Fibroblast of skin of right biceps (primary cell): ENCODE data around the gene VIPR2.
"Not testable (repeated sequence)": the region's sequence is repeated elsewhere in the genome, so short reads cannot be mapped to it uniquely, and the experiment has no call there.

ENCODE experiments used
- DNase-seq: peaks from one replicate; pipeline ENCODE4 v3.0.0-alpha.2; 2013

The VIPR2 gene

GRCh38 chr7:159022238-159022993, 122.3 kb downstream of the VIPR2 start:
- no peak for DNase-seq

GRCh38 chr7:159020987-159021386, 123.7 kb downstream of the VIPR2 start:
- DNase-seq, result no peak

DNA sequence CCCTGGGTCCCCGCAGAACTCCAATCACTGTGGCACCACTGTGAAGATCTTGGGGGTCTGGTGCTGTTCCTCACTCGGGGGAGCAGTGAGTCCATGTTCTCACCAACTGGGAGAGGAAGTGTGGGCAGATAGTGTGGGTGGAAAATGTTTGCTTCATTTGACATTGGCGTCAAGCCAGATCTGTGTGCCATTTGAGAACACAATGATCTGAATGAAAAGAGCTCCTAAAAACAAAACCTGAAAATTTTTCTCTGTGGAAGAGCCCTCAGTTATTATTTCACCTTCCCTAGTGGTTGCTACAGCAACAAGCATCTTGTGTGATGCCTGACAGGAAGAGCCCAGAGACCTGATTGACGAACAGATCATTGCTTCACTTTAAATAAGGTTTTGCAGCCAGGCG, 125.6 kb downstream of the VIPR2 start:
- no peak for DNase-seq

- DNase-seq, result no peak
Observed at GRCh38 chr7:159017741-159018140, 126.9 kb downstream of the VIPR2 start.

GRCh38 chr7:159017210-159017609, 127.5 kb downstream of the VIPR2 start:
- DNase-seq, result no peak

DNA sequence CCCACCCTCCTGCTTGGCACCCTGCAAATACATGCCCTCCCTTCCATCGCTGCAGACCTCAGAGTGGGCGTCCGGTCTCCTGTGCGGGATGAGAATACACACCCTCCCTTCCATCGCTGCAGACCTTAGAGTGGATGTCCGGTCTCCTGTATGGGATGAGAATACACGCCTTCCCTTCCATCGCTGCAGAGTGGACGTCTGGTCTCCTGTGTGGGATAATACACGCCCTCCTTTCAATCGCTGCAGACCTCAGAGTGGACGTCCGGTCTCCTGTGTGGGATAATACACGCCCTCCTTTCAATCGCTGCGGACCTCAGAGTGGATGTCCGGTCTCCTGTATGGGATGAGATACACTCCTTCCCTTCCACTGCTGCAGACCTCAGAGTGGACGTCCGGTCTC, 128.1 kb downstream of the VIPR2 start:
- no peak for DNase-seq

- DNase-seq, result no peak
Observed at GRCh38 chr7:159015454-159016410, 128.9 kb downstream of the VIPR2 start.

DNA sequence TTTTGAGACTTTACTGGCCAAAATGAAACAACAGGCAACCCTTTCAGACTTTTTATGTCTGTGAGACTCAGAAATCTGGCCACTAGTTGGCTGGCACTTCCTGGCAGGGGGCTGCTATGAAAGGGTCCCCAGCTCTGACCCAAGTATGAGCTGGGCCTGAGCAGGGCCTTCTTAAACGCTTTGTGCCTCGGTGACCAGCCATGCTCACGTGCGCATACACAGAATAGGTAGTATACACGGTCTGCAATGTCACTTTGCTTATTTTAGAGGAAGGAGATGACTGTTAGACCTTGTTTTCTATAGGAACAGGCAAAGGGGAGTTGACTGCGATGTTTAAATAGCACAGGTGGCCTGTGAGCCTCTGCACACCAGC, 129.6 kb downstream of the VIPR2 start:
- no peak for DNase-seq

GRCh38 chr7:159014297-159015062, 130.2 kb downstream of the VIPR2 start:
- no peak for DNase-seq

DNA sequence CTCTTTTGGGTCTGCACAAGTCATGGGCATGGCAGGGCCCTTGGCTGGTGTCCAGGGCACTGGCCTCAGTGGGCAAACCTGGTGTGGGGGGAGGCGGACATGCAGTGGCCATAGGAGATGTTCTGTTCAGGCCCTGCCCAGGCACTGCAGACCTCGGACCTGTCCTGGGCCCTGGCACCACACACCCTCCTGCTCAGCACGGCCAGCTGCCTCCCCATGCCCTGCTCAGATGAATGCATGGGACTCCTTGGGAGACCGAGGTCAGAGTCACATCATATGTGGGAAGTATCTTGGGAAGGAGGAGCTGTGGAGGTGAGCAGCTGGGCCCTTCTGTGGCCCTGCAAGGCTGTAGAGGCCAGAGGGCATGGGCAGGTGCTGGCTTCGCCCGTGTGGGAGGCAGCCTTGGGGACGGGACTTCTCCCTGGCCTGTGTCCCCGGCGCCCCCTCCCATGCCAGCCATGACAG, 130.8 kb downstream of the VIPR2 start:
- DNase-seq, result no peak

DNA sequence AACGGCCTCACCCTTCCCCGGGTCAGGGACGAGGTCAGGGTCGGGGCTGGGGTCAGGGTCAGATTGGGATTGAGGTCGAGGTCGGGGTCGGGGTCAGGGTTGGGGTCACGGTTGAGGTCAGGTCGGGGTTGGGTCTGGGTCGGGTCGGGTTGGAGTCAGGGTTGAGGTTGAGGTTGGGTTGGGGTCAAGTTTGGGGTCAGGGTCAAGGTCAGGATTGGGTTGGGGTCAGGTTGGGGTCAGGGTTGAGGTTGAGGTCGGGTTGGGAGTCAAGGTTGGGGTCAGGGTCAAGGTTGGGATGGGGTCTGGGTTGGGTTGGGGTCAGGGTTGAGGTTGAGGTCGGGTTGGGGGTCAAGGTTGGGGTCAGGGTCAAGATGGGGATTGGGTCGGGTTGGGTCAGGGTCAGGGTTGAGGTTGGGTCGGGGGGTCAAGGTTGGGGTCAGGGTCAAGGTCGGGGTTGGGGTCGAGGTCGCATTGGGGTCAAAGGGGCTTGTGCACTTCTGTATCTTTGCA, 131.4 kb downstream of the VIPR2 start:
- no peak for DNase-seq

DNA sequence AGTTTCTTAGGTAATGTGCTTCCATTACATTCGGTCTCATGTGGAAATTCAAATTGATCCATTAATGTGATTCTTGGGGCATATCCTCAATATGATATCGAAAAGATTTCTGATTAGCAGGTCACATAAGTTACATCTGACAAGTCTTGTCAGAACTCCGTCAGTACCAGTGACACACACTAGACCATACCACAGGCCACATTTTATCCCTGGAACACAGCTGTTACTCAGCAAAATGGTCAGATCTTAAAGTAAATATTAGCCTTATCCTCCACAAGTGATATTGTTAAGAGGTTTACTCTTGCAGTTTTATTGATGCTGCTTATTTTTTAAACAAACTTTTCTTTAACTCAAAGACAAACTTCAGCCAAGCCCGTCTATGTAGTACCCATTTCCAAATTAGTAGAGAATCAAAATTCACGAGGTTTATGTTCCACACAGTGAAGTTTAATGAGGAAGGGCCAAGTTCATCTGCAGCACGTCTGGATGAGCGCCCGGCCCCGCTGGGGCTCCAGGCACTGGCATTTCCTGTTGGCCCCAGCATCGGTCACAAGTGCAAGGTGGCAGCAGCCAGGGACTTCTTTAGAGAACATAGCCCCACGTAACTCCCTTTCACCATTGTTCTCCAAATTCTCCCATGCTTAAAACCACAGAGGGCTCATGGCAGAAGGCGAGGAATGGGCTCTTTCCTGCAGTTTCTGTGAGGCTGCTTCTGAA, 132.2 kb downstream of the VIPR2 start:
- DNase-seq, result no peak

- no peak for DNase-seq
Observed at GRCh38 chr7:159011722-159012022, 133.0 kb downstream of the VIPR2 start.

DNA sequence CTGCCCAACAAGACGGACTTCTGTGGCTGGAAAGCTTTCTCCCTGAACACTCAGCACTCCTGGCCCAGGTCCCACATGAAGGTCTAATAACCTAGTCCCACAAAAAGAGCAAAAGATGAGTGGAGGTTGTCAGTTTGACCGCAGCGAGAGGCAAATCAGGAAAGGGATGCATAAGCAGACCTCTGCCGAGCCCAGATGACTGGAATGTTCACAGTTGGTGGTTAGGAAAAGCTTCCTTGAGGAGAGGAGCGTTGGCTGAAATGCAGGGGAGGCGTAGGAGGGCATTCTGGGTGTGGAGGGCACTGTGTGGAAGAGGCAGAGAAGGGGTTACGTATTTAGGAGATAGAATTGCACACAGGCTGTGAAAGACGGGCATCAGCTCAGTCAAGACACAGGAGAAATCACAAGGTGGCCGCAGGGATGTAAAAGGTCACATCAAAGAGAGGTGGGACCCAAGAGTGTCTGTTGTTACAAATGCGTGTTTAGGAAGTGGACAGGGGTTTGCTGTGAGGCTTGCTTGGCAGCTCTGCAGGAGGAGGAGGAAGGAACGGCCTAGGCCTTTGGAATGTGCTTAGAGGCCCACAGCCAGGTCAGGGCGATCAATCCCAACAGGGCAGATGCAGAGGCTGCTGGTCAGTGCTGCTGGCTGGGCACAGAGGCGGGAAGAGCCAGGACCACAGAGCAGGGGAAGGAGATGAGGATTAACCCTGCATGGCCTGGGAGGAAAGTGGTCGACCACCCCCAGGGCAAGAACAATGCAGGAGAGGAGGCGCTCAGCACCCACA, 133.5 kb downstream of the VIPR2 start:
- no peak for DNase-seq

DNA sequence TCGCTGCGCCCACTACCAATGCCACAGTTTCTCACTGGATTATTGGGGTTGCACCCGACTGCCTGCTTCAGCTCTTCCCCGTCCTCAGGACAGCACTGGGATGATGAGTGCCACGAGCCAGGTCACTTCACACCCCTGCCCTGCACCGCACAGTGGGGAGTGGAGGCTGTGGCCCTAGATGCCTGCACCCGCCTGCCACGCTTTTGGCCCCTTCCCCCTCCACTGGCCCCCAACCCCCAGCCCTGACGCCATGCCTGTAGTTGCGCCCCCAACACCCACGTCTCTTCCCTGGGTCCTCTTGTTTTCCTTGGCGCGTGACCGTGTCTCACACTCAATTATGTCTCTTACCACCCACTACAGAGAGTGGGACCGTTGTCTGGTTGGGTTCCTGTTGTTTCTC, 134.3 kb downstream of the VIPR2 start:
- DNase-seq, result no peak

- no peak for DNase-seq
Observed at GRCh38 chr7:159009951-159010350, 134.7 kb downstream of the VIPR2 start.

DNA sequence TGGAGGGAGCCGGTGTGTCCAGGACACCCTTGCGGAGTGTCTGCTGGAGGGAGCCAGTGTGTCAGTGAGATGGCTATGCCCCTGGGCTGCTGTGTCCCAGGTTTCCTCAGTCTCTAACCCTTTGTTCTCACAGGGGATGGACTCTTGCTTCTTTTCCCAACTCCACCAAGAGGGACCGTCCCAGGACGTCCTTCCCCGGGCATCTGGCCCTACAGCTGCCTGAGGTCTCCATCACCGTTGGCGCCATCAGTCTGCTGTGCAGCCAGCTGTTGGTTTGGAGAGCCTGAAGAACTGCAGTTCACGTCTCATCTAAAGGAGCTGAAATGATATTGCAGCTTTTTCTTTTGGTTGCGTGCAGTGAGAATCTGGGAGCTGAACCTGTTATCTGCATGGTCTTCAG, 136.2 kb downstream of the VIPR2 start:
- DNase-seq, result no peak

GRCh38 chr7:159007996-159008389, 136.7 kb downstream of the VIPR2 start:
- no peak for DNase-seq

DNA sequence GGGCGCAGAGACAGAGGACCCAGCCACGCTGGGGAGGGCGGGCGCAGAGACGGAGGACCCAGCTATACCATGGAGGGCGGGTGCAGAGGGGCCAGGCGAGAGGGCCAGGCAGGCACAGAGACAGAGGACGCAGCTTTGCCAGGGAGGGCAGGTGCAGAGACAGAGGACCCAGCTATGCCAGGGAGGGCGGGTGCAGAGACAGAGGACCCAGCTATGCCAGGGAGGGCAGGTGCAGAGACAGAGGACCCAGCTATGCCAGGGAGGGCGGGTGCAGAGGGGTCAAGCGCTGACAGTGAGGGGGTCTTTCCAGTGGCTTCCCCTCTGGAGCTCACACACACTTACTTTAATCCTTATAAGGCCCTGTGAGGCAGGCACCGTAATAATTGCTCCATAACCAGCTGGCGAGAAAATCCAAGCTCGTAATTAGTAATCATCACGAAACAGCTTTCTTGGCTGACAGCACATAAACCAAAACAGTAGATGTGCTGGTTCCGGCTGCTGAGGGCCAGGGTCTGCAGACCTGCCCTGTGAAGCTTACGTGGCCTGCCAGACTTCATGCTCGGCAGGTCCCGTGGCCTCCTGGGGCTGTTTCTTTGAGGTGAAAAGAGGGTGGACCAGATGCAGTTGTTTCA, 137.2 kb downstream of the VIPR2 start:
- no peak for DNase-seq

GRCh38 chr7:159006610-159007130, 138.0 kb downstream of the VIPR2 start:
- DNase-seq, result no peak

GRCh38 chr7:159006022-159006609, 138.6 kb downstream of the VIPR2 start:
- not testable (repeated sequence) for DNase-seq
